Fibroblast of lung (primary cell): ENCODE measurements around the gene CDHR4. TPM values are rescaled to one million over a fixed set of nuclear protein-coding genes. Genes with fewer than 3 reads are reported as not detected.

ENCODE experiments used
- DNase-seq, 2 donors: peaks; one replicate each; pipeline versions ENCODE4 v3.0.0 to v3.0.0-alpha.2; 2010; ENCODE audit warnings: low read depth in 2 of 2
- H2AFZ ChIP-seq: 2 replicates; pipeline ENCODE4 v1.5.1; 2012; ENCODE audit warnings: low read length, control low read depth, inconsistent platforms
- H3K27ac ChIP-seq: 2 replicates; pipeline ENCODE4 v1.5.1; 2011; ENCODE audit warnings: low read length, control low read depth; ENCODE audit not compliant: insufficient read depth
- H3K27me3 ChIP-seq: 2 replicates; pipeline ENCODE4 v1.5.1; 2011; ENCODE audit warnings: mild to moderate bottlenecking, low read length; ENCODE audit not compliant: control insufficient read depth, insufficient read depth
- H3K36me3 ChIP-seq: 2 replicates; pipeline ENCODE4 v1.5.1; 2011; ENCODE audit warnings: low read length; ENCODE audit not compliant: control insufficient read depth, insufficient read depth
- H3K4me1 ChIP-seq: 2 replicates; pipeline ENCODE4 v1.5.1; 2011; ENCODE audit warnings: low read length; ENCODE audit not compliant: control insufficient read depth, insufficient read depth; ENCODE audit errors: extremely low read depth
- H3K4me2 ChIP-seq: 2 replicates; pipeline ENCODE4 v1.5.1; 2011; ENCODE audit warnings: low read length, control low read depth; ENCODE audit not compliant: insufficient read depth; ENCODE audit errors: extremely low read depth
- H3K4me3 ChIP-seq, 4 experiments: fragments of 200-600 bp in 1 of 4; sonication (generic) in 1 of 4; replicated peaks in 1 of 4; 2 replicates each; pipeline ENCODE4 v1.5.1; 2011 to 2016; ENCODE audit warnings: low read length in 4 of 4, low read depth in 3 of 4, mild to moderate bottlenecking in 3 of 4, control low read depth in 2 of 4, inconsistent platforms in 1 of 4, mixed read lengths in 1 of 4; ENCODE audit not compliant: insufficient read depth in 1 of 4; ENCODE audit errors: control extremely low read depth in 1 of 4
- H3K79me2 ChIP-seq: 2 replicates; pipeline ENCODE4 v1.5.1; 2012; ENCODE audit warnings: mild to moderate bottlenecking, low read length, inconsistent platforms; ENCODE audit not compliant: control insufficient read depth, insufficient read depth
- H3K9ac ChIP-seq: 2 replicates; pipeline ENCODE4 v1.5.1; 2011; ENCODE audit warnings: mild to moderate bottlenecking, low read length, control low read depth; ENCODE audit not compliant: insufficient read depth
- H3K9me3 ChIP-seq: 2 replicates; pipeline ENCODE4 v1.5.1; 2012; ENCODE audit warnings: low read depth, low read length; ENCODE audit not compliant: control insufficient read depth, insufficient read depth
- H4K20me1 ChIP-seq: 2 replicates; pipeline ENCODE4 v1.5.1; 2011; ENCODE audit warnings: low read length; ENCODE audit not compliant: control insufficient read depth, insufficient read depth; ENCODE audit errors: extremely low read depth
- CTCF ChIP-seq, 2 donors: IDR thresholded peaks in 1 of 2; conservative IDR thresholded peaks in 1 of 2; 1 replicate in 1 of 2; 2 replicates in 1 of 2; pipeline ENCODE4 v1.5.1; 2011 to 2012; ENCODE audit warnings: low read length in 2 of 2, control low read depth in 1 of 2, inconsistent platforms in 1 of 2, low read depth in 1 of 2, mild to moderate bottlenecking in 1 of 2
- EZH2 ChIP-seq: IDR thresholded peaks from 2 replicates; pipeline ENCODE4 v1.5.1; 2012; ENCODE audit warnings: low read length, control low read depth, mild to moderate bottlenecking; ENCODE audit errors: missing control alignments
- polyA plus RNA-seq, 2 donors: library from polyadenylated mRNA; depleted of rRNA in 1 of 2; stranded (reverse) in 1 of 2; unstranded in 1 of 2; fragments of >200 nt; gene quantifications; 2 replicates each; pipeline ENCODE4 v1.2.1, GENCODE V29; 2011 to 2012; ENCODE audit warnings: missing spikeins in 1 of 2
- total RNA-seq: library from RNA; depleted of rRNA; stranded (reverse); fragments of >200 nt; gene quantifications from 2 replicates; pipeline ENCODE4 v1.2.1, GENCODE V29; 2014

CDHR4 gene
- total and polyA plus RNA-seq, 2 donors (not counting 1 experiment from before 2014, with no cell fraction given): not detected

DNA sequence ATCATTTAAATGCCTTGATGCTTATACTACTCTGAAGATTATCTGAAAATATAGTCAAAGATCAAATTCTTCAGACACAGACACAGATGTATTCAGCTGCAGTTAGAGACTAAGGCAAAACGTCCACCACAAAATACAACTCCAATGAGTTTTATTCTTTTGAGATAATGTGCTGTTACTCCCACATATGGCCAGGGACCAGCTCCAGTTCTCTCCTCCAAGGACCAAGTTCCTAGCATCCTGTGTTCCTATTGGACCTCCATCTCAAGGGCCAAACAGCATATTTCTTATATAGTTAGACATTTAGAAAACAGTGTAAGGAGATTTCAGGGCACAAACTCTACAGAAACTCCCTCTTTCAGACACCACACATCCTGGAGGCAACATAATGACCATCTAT, 40.4 kb downstream of the CDHR4 start:
- TF ChIP-seq CTCF (conservative IDR thresholded peaks at IDR 0.05 in 1 of 2, IDR thresholded peaks at IDR 0.05 in 1 of 2; ENCODE audit: low read depth in 1 of 2, low read length in 2 of 2) (no peak), EZH2 (no peak)
- H3K36me3 ChIP-seq: no peaks in the 10 kb centered on the region
- no peaks in the 10 kb centered on the region for H3K27me3 ChIP-seq
- no peak overlapping the region for H3K4me3 ChIP-seq
- no peaks in the 10 kb centered on the region for H3K9me3 ChIP-seq
- peaks cover 44% of the 10 kb centered on the region for H3K79me2 ChIP-seq
- no peaks in the 10 kb centered on the region for H4K20me1 ChIP-seq
- DNase-seq: no peak
- no peak overlapping the region for H3K9ac ChIP-seq
- no peak overlapping the region for H3K4me2 ChIP-seq
- H3K4me1 ChIP-seq: no peaks in the 10 kb centered on the region
- H2AFZ ChIP-seq: no peak overlapping the region
- H3K27ac ChIP-seq: no peak overlapping the region

DNA sequence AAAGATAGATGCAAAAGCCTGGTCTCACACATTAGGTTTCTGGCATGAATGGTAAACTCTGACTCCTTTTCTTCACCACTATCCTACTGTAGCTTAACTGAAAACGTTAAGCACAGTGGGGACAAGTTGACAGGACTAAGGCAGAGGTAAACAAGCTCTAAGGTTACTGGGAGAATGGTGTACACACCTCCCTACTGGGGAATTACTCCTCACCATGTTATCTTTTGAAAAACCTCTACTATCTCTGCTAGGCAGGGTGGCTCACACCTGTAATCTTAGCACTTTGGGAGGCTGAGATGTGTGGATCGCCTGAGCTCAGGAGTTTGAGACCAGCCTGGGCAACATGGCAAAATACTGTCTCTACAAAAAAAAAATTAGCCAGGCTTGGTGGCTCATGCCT, 42.5 kb downstream of the CDHR4 start:
- H3K9ac ChIP-seq: no peak overlapping the region
- DNase-seq: no peak
- H3K4me3 ChIP-seq: no peak overlapping the region
- H2AFZ ChIP-seq: no peak overlapping the region
- H3K9me3 ChIP-seq: no peaks in the 10 kb centered on the region
- H3K27ac ChIP-seq: no peak overlapping the region
- no peaks in the 10 kb centered on the region for H3K27me3 ChIP-seq
- no peaks in the 10 kb centered on the region for H4K20me1 ChIP-seq
- H3K4me2 ChIP-seq: no peak overlapping the region
- no peaks in the 10 kb centered on the region for H3K36me3 ChIP-seq
- H3K4me1 ChIP-seq: no peaks in the 10 kb centered on the region
- TF ChIP-seq CTCF (conservative IDR thresholded peaks at IDR 0.05 in 1 of 2, IDR thresholded peaks at IDR 0.05 in 1 of 2; ENCODE audit: low read depth in 1 of 2, low read length in 2 of 2) (no peak), EZH2 (no peak)
- peaks cover 48% of the 10 kb centered on the region for H3K79me2 ChIP-seq

DNA sequence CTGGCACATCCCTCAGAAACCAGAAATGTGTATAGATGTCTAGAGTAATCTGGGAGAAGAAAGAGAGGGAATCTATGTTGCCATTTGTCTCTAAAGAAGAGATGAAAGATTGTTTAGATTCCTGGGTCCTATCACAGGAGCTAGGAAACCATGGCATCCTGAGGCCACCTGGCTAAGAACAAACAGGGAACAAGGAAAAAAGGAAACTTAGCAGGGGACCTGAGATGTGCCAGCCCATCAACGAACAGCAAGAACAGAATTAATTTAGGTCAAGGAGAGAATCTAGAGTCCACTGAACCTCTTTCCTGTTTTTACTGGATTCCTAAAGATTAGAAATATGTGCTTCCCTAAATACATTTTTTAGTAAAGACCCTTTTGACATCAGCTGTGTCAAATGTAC, 43.6 kb downstream of the CDHR4 start:
- peaks cover 43% of the 10 kb centered on the region for H3K79me2 ChIP-seq
- no peaks in the 10 kb centered on the region for H3K4me1 ChIP-seq
- H3K9me3 ChIP-seq: no peaks in the 10 kb centered on the region
- no peaks in the 10 kb centered on the region for H3K36me3 ChIP-seq
- H2AFZ ChIP-seq: no peak overlapping the region
- peaks cover 1% of the 10 kb centered on the region for H4K20me1 ChIP-seq
- no peak overlapping the region for H3K4me3 ChIP-seq
- H3K4me2 ChIP-seq: no peak overlapping the region
- H3K27me3 ChIP-seq: no peaks in the 10 kb centered on the region
- DNase-seq: no peak
- no peak overlapping the region for H3K27ac ChIP-seq
- TF ChIP-seq EZH2 (no peak), CTCF (conservative IDR thresholded peaks at IDR 0.05 in 1 of 2, IDR thresholded peaks at IDR 0.05 in 1 of 2; ENCODE audit: low read depth in 1 of 2, low read length in 2 of 2) (no peak)
- no peak overlapping the region for H3K9ac ChIP-seq
